ENCODE data around the gene OR6C4.
"Not testable (repeated sequence)": the region's sequence is repeated elsewhere in the genome, so short reads cannot be mapped to it uniquely, and the experiment has no call there.

The OR6C4 gene

DNA sequence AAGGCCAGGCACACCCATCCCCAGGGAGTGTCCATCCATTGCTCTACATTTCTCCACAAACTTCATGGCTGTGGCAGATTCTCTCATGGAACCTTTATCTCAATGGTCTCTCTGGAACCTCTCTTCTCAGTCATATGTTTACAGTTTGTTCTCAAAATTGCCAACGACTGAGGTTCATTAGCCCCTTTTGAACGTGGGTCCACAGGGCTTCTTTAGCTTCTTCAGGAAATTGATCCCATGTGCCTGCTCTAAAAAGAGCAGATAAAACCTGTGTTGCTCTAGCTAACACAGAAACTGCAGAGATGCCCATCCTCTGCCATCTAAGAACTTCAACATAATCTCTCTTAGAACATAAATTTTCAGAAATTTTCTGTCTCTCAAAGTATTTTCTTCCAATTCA lies at the start of gene OR6C4:
TSS of gene OR6C4 (plus strand) at position 301 of the 400 bp plus-strand sequence. CDS start 1,625 bp downstream, outside the sequence.
- no peak for DNase-seq

DNA sequence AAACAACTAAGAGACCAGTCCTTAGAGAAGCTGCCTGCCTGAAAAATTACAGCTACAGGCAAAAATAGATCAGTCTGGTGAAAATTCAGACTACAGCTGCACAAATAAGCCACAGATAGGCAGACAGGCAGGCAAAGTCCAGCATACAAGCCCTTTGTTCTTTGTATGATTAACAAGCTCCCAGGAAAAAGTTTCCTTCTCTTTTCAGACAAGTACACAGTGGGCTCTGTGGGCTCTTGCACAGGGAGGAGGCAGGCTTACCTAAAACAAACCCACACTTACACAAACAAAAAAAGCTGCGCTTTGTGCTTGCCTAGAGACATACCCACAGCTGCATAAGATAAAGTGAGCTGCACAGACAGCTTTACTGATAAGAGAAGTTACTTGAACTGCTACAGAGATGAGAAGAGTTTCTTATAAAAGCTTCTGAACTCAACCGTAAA lies 49.6 kb upstream of the OR6C4 start:
- peak in 2 of 51 donors; percentile 1 to 8 for DNase-seq

DNA sequence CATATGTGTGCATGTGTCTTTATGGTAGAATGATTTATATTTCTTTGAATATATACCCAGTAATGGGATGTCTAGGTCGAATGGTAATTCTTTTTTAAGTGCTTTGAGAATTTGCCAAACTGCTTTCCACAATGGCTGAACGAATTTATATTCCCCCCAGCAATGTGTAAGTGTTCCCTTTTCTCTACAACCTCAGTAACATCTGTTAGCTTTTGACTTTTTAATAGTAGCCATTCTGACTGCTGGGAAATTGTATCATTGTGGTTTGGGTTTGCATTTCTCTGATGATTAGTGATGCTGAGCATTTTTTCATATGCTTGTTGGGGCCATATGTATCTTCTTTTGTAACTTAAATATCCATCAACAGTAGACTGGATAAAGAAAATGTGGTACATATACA lies 47.8 kb upstream of the OR6C4 start:
- DNase-seq, result no peak

DNA sequence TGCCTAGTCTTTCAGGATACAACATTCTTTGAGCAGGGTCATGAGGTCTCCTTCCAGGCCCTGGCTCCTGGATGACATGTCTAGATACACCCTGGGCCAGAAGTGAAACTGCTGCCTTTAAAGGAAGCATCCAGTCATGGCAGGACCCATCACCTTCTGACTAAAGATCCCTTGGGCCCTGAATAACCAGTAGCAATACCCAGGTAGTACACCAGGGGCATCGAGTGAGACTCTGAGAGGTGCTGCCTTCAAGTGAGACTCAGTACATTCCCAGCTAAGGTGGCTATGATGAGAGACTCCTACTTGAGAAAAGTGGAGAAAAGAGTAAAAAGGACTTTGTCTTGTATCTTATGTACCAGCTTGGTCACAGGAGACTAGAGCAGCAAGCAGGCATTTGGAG lies 33.7 kb upstream of the OR6C4 start:
- no peak for DNase-seq

DNA sequence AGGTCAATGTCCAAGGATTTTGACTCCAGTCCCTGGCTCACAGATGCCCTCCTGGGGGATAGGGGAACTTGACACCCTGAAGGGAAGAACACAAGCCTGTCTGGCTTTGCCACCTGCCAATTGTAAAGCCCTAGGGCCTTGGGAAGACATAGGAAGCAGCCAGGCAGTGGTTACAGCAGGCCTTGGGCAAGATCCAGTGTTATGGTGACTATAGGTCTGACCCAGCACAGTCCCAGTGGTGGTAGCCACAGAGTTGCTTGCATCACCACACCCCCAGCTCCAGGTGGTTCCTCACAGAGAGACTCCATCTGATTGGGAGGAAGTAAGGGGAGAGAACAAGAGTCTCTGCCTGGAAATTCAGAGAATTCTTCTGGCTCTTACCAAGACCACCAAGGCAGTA lies 33.0 kb upstream of the OR6C4 start:
- no peak for DNase-seq

DNA sequence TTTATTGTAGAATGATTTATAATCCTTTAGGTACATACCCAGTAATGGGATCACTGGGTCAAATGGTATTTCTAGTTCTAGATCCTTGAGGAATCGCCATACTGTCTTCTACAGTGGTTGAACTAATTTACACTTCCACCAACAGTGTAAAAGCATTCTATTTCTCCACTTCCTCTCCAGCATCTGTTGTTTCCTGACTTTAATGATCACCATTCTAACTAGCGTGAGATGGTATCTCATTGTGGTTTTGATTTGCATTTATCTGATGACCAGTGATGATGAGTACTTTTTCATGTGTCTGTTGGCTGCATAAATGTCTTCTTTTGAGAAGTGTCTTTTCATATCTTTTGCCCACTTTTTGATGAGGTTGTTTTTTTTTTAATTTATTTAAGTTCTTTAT lies 1.2 kb upstream of the OR6C4 start:
- not testable (repeated sequence) for DNase-seq

DNA sequence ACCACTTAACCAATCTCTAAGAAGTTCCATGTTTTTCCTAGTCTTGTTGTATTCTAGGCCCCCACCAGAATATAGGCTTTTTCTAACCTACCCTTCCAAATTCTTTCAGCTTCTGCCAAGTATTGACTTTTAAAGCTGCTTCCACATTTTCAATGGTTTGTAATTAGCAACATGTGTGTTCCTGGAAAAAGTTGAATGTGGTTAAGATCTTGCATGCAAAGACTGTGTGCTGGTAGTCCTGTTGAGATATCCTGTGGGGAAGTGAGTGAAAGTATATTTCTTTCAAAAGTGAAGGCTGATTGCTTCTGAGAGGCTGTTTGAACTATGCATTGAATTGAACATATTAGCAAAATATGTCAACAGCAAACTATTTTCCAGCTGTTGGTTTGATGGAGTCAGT lies 646 bp upstream of the OR6C4 start:
- no peak for DNase-seq

DNA sequence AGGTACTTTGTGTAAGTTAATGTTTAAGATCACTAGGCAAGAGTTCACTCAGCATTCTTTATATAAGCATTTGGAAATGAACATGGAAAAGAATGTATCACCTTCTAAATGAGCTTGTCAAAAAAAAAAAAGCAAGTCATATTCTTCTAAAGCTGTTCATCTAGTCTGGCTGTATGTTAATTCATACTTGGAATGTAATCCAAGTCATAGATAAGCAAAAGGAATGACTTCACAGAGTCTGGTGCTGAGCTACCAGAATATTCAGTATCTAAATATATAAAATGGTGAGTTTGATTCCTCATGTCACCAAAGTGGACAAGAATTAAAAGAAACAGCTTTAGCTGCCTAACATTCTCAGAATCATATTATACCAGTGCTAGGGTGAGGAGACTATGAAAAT lies 4.9 kb downstream of the OR6C4 start:
- DNase-seq, result no peak

DNA sequence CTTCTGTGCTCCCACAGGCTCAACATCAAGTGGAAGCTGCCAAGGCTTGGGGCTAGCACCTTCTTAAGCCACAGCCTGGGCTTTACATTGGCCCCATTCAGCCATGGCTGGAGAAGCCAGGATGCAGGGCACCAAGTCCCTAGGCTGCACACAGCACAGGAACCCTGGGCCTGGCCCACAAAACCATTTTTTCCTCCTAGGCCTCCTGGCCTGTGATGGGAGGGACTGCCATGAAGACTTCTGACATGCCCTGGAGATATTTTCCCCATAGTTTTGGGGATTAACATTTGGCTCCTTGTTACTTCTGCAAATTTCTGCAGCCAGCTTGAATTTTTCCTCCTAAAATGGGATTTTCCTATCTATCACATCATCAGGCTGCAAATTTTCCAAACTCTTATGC lies 20.7 kb downstream of the OR6C4 start:
- DNase-seq, result not testable (repeated sequence)

DNA sequence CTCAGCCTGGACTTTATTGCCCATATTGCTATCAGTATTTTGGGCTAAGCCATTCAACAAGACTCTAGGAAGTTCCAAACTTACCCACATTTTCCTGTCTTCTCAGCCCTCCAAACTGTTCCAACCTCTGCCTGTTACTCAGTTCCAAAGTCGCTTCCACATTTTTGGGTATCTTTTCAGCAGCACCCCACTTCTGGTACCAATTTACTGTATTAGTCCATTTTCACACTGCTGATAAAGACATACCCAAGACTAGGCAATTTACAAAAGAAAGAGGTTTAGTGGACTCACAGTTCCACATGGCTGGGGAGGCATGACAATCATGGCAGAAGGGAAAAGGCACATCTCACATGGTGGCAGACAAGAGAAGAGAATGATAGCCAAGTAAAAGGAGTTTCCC lies 21.3 kb downstream of the OR6C4 start:
- DNase-seq, result not testable (repeated sequence)

DNA sequence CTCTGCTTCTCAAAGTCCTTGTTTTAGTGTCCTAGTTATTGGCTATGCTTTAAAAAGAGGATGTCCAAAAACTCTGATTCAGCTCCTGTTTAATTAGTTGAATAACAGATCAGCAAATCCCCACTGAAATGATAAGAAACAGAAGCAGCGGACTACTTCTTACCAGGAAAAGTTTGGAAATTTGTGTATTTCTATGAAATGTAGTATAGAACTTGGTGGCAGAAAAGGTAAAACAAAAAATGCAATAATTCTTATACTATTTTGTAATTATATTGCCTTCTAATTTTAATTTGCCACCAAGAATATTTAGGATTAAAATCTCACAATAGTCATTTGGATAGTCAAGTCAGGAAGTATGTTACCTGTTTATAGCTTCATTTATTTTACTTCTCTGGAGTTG lies 22.8 kb downstream of the OR6C4 start, which contains the start of gene OR2AP1:
TSS of gene OR2AP1 (plus strand) at position 301 of the 400 bp plus-strand sequence. CDS start 1,947 bp downstream, outside the sequence.
- no peak for DNase-seq

DNA sequence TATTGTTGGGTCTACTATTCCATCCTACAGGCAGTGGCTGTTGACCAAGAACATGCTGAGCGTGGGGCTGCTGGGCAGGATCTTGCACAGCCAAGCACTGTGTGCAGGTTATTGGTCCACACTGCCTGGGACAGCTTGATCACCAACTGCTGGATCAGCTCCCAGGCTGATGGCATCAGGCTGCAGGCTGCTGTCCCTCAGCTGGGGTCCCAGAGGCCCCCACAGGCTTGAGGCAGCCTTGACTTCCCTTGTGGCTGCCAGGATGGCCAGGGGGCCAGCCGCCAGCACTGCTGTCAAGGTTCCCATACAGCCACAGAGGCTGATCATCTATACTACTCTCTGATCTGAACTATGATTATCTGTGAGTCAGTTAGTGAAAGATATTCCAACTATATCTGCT lies 32.7 kb downstream of the OR6C4 start:
- DNase-seq, result no peak

DNA sequence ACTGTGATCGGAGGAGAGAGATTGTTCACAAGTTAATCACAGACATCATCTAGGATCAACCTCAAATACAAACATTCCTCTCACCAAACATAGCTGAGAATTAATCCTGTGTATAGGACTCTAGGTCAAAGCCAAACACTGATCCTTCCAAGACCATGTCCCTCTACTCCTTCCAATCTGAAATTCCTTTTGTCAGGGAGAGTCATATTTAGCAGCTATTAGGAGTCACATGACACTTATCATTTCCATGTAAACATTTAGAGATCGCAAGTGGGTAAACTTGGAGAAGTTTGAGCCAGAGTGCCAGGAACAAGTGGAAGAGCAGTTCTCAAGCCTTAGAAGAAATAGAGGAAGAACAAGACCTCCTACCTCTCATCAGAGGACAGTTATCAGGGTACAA lies 36.4 kb downstream of the OR6C4 start:
- DNase-seq, result no peak

DNA sequence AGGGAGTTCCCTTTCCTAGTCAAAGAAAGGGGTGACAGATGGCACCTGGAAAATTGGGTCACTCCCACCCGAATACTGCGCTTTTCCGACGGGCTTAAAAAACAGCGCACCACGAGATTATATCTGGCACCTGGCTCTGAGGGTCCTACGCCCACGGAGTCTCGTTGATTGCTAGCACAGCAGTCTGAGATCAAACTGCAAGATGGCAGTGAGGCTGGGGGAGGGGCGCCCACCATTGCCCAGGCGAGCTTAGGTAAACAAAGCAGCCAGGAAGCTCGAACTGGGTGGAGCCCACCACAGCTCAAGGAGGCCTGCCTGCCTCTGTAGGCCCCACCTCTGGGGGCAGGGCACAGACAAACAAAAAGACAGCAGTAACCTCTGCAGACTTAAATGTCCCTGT lies 40.8 kb downstream of the OR6C4 start:
- DNase-seq, result not testable (repeated sequence)
